Esophagus squamous epithelium (tissue), 5 donors: ENCODE data around the gene SCN8A. TPM values are rescaled to one million over a fixed set of nuclear protein-coding genes. Genes with fewer than 3 reads are reported as not detected.

Experiments
- DNase-seq: peaks from one replicate; lab custom pipeline; 2025; lab: John Stamatoyannopoulos, UW
- H3K27ac ChIP-seq, 4 donors: fragments of 200-600 bp; sonication (generic); one replicate each; pipeline ENCODE4 v1.5.1; 2016 to 2019; ENCODE audit warnings: mild to moderate bottlenecking in 1 of 4
- H3K27me3 ChIP-seq, 4 donors: fragments of 200-600 bp; sonication (generic); 1 replicate in 3 of 4; 2 replicates in 1 of 4; pipeline versions ENCODE4 v1.5.1 to v1.6.0; 2017 to 2021; ENCODE audit warnings: antibody characterized with exemption in 1 of 4
- H3K36me3 ChIP-seq, 3 donors: fragments of 200-600 bp; sonication (generic); one replicate each; pipeline ENCODE4 v1.5.1; 2016 to 2019
- H3K4me1 ChIP-seq, 3 donors: fragments of 200-600 bp; sonication (generic); one replicate each; pipeline ENCODE4 v1.5.1; 2017 to 2019
- H3K4me3 ChIP-seq, 4 donors: fragments of 200-600 bp; sonication (generic); 1 replicate in 3 of 4; 2 replicates in 1 of 4; pipeline ENCODE4 v1.5.1; 2016 to 2019; ENCODE audit warnings: mild to moderate bottlenecking in 2 of 4, moderate library complexity in 1 of 4
- H3K9me3 ChIP-seq, 3 donors: fragments of 200-600 bp; sonication (generic); one replicate each; pipeline ENCODE4 v1.5.1; 2016 to 2019
- CTCF ChIP-seq, 6 experiments: fragments of 450-650 bp in 4 of 6; fragments of 200-600 bp in 2 of 6; sonication (generic) in 2 of 6; IDR thresholded peaks; one replicate each; pipeline ENCODE4 v1.5.1; 2016 to 2019; ENCODE audit warnings: antibody characterized with exemption in 6 of 6, mild to moderate bottlenecking in 4 of 6, moderate library complexity in 4 of 6
- POLR2A ChIP-seq, 4 donors: fragments of 450-650 bp; IDR thresholded peaks; one replicate each; pipeline ENCODE4 v1.6.1; 2017; ENCODE audit warnings: antibody characterized with exemption in 4 of 4, mild to moderate bottlenecking in 4 of 4, moderate library complexity in 3 of 4
- WGBS, 2 donors: methylation state at CpG; one replicate each; pipeline ENCODE4 v1.1.5; 2018; 5-methylcytosine and 5-hydroxymethylcytosine counted together
- intact Hi-C: fragments of 100-400 bp; cut with DNase I; formaldehyde crosslinking; loops from one replicate; pipeline ENCODE4 v1.15.0; 2022
- total RNA-seq, 4 donors: library from RNA; depleted of rRNA; stranded (reverse); fragments of >200 nt; gene quantifications; one replicate each; pipeline ENCODE4 v1.1.0, GENCODE V29; 2016
- donor health status: DM: yes; HTN: yes; CAD: no.

Gene SCN8A
- total RNA-seq, 4 donors from 2014 or later: 0.11 to 1.1 (median 0.40) TPM

- WGBS, 2 donors: 85 to 90% methylated on average over 1 of the region's 1 CpG
- H3K4me1 ChIP-seq: no peaks in the 10 kb centered on the region
- TF ChIP-seq CTCF (IDR thresholded peaks at IDR 0.05): no peak
- no peak for TF ChIP-seq POLR2A (IDR thresholded peaks at IDR 0.05)
- H3K36me3 ChIP-seq: no peaks in the 10 kb centered on the region
- no peak overlapping the region for H3K4me3 ChIP-seq
- H3K9me3 ChIP-seq: no peaks in the 10 kb centered on the region
- intact Hi-C loops: no loop called here
- H3K27me3 ChIP-seq: no peaks in the 10 kb centered on the region
- DNase-seq: no peak
- no peak overlapping the region for H3K27ac ChIP-seq
Measured at GRCh38 chr12:51702587-51702986, 111.6 kb downstream of the SCN8A start.

GRCh38 chr12:51705450-51705849 lies 114.4 kb downstream of the SCN8A start:
- TF ChIP-seq CTCF (IDR thresholded peaks at IDR 0.05) (no peak), POLR2A (IDR thresholded peaks at IDR 0.05) (no peak)
- no peak for DNase-seq
- intact Hi-C loops: no loop called here
- Histone ChIP-seq H3K4me3 (no peak overlapping the region), H3K36me3 (no peaks in the 10 kb centered on the region), H3K4me1 (no peaks in the 10 kb centered on the region), H3K9me3 (no peaks in the 10 kb centered on the region), H3K27me3 (no peaks in the 10 kb centered on the region), H3K27ac (no peak overlapping the region)
- 100% methylated on average over 1 of the region's 1 CpG for WGBS, 2 donors

- H3K27me3 ChIP-seq: no peaks in the 10 kb centered on the region
- WGBS, 2 donors: 67 to 71% methylated on average over 3 of the region's 3 CpGs
- TF ChIP-seq CTCF (IDR thresholded peaks at IDR 0.05) (no peak), POLR2A (IDR thresholded peaks at IDR 0.05) (no peak)
- no peak for DNase-seq
- no peaks in the 10 kb centered on the region for H3K9me3 ChIP-seq
- H3K4me3 ChIP-seq: no peak overlapping the region
- no peaks in the 10 kb centered on the region for H3K4me1 ChIP-seq
- intact Hi-C loops: no loop called here
- H3K27ac ChIP-seq: no peak overlapping the region
- H3K36me3 ChIP-seq: no peaks in the 10 kb centered on the region
Measured at GRCh38 chr12:51706206-51706605, 115.2 kb downstream of the SCN8A start.

GRCh38 chr12:51714666-51715065 lies 123.6 kb downstream of the SCN8A start:
- Histone ChIP-seq H3K36me3 (no peaks in the 10 kb centered on the region), H3K27ac (no peak overlapping the region), H3K4me1 (no peaks in the 10 kb centered on the region), H3K27me3 (no peaks in the 10 kb centered on the region), H3K9me3 (no peaks in the 10 kb centered on the region), H3K4me3 (no peak overlapping the region)
- intact Hi-C loops: no loop called here
- 46 to 92% methylated on average over 2 of the region's 2 CpGs for WGBS, 2 donors
- TF ChIP-seq CTCF (IDR thresholded peaks at IDR 0.05): no peak
- TF ChIP-seq POLR2A (IDR thresholded peaks at IDR 0.05): no peak
- DNase-seq: no peak

GRCh38 chr12:51717326-51717925 lies 126.4 kb downstream of the SCN8A start:
- intact Hi-C loops: no loop called here
- Histone ChIP-seq H3K4me1 (peaks cover 0 to 8% (median 0%) of the 10 kb centered on the region in 3 donors), H3K9me3 (no peaks in the 10 kb centered on the region), H3K27ac (no peak overlapping the region), H3K36me3 (no peaks in the 10 kb centered on the region), H3K27me3 (peaks cover 0 to 21% (median 5%) of the 10 kb centered on the region in 4 donors), H3K4me3 (no peak overlapping the region)
- DNase-seq: no peak
- no peak for TF ChIP-seq CTCF (IDR thresholded peaks at IDR 0.05)
- no peak for TF ChIP-seq POLR2A (IDR thresholded peaks at IDR 0.05)
- WGBS, 2 donors: 83 to 91% methylated on average over 3 of the region's 3 CpGs
